Trophoblast cell (in vitro differentiated cells and primary cell): ENCODE measurements around the gene ANKS1B.

ENCODE experiments used
- DNase-seq, 2 donors: peaks; one replicate each; pipeline ENCODE4 v3.0.0-alpha.2; 2016
- H2AFZ ChIP-seq: 2 replicates; pipeline ENCODE4 v1.6.1; 2013; ENCODE audit warnings: low read length, moderate library complexity, mild to moderate bottlenecking; ENCODE audit not compliant: insufficient read depth, poor library complexity
- H2AK5ac ChIP-seq: 2 replicates; pipeline ENCODE4 v1.6.1; 2013; ENCODE audit warnings: mild to moderate bottlenecking, low read length
- H2BK120ac ChIP-seq: 2 replicates; pipeline ENCODE4 v1.6.1; 2013; ENCODE audit warnings: low read length, mild to moderate bottlenecking, moderate library complexity; ENCODE audit not compliant: insufficient read depth, poor library complexity
- H2BK12ac ChIP-seq: 2 replicates; pipeline ENCODE4 v1.6.1; 2013; ENCODE audit warnings: mild to moderate bottlenecking, low read length, moderate library complexity
- H2BK5ac ChIP-seq: 2 replicates; pipeline ENCODE4 v1.6.1; 2013; ENCODE audit warnings: low read length, low read depth, moderate library complexity, mild to moderate bottlenecking; ENCODE audit not compliant: poor library complexity
- H3K14ac ChIP-seq: 2 replicates; pipeline ENCODE4 v1.6.1; 2013; ENCODE audit warnings: mild to moderate bottlenecking, low read length
- H3K18ac ChIP-seq: 2 replicates; pipeline ENCODE4 v1.6.1; 2013; ENCODE audit warnings: mild to moderate bottlenecking, low read length
- H3K23ac ChIP-seq: 2 replicates; pipeline ENCODE4 v1.6.1; 2013; ENCODE audit warnings: low read length
- H3K27ac ChIP-seq: 2 replicates; pipeline ENCODE4 v1.5.1; 2013; ENCODE audit warnings: low read depth, mild to moderate bottlenecking, inconsistent platforms, low read length, moderate library complexity
- H3K27me3 ChIP-seq: 2 replicates; pipeline ENCODE4 v1.6.1; 2013; ENCODE audit warnings: inconsistent platforms, mild to moderate bottlenecking, low read length, moderate library complexity; ENCODE audit not compliant: insufficient read depth
- H3K36me3 ChIP-seq, 2 experiments: 1 replicate in 1 of 2; 2 replicates in 1 of 2; pipeline ENCODE4 v1.6.1; 2013; ENCODE audit warnings: low read length in 2 of 2, mild to moderate bottlenecking in 2 of 2, moderate library complexity in 1 of 2; ENCODE audit not compliant: insufficient read depth in 2 of 2, control insufficient read depth in 1 of 2
- H3K4ac ChIP-seq: 2 replicates; pipeline ENCODE4 v1.6.1; 2013; ENCODE audit warnings: low read depth, mild to moderate bottlenecking, low read length, moderate library complexity
- H3K4me1 ChIP-seq, 2 experiments: 1 replicate in 1 of 2; 2 replicates in 1 of 2; pipeline ENCODE4 v1.6.1; 2013; ENCODE audit warnings: low read length in 2 of 2, mild to moderate bottlenecking in 2 of 2, moderate library complexity in 1 of 2; ENCODE audit not compliant: insufficient read depth in 2 of 2, control insufficient read depth in 1 of 2
- H3K4me2 ChIP-seq: 2 replicates; pipeline ENCODE4 v1.6.1; 2013; ENCODE audit warnings: inconsistent platforms, mild to moderate bottlenecking, low read length, moderate library complexity
- H3K4me3 ChIP-seq: 2 replicates; pipeline ENCODE4 v1.5.1; 2013; ENCODE audit warnings: mild to moderate bottlenecking, low read depth, low read length, inconsistent platforms
- H3K79me1 ChIP-seq: one replicate; pipeline ENCODE4 v1.6.1; 2013; ENCODE audit warnings: low read length
- H3K79me2 ChIP-seq: 2 replicates; pipeline ENCODE4 v1.6.1; 2013; ENCODE audit warnings: low read length, mild to moderate bottlenecking; ENCODE audit not compliant: control insufficient read depth, insufficient read depth, poor library complexity
- H3K9ac ChIP-seq: 2 replicates; pipeline ENCODE4 v1.6.1; 2013; ENCODE audit warnings: mild to moderate bottlenecking, low read length
- H3K9me3 ChIP-seq: 2 replicates; pipeline ENCODE4 v1.6.1; 2013; ENCODE audit warnings: low read depth, mild to moderate bottlenecking, control low read depth, inconsistent platforms, low read length; ENCODE audit not compliant: insufficient read depth
- H4K12ac ChIP-seq: 2 replicates; pipeline ENCODE4 v1.6.1; 2013; ENCODE audit warnings: low read depth, mild to moderate bottlenecking, low read length, moderate library complexity
- H4K8ac ChIP-seq: 2 replicates; pipeline ENCODE4 v1.6.1; 2013; ENCODE audit warnings: low read depth, mild to moderate bottlenecking, low read length, moderate library complexity
- H4K91ac ChIP-seq: one replicate; pipeline ENCODE4 v1.6.1; 2013; ENCODE audit warnings: low read depth, mild to moderate bottlenecking, low read length, moderate library complexity
- WGBS: extraction: QIAGEN DNeasy Blood & Tissue Kit; methylation state at CpG from one replicate; pipeline ENCODE4 v1.1.7; 2013; ENCODE audit warnings: missing lambda C conversion rate; ENCODE audit not compliant: insufficient read length, insufficient coverage; ENCODE audit errors: extremely low coverage; 5-methylcytosine and 5-hydroxymethylcytosine counted together

ANKS1B gene

GRCh38 chr12:99027055-99027393, 957.7 kb downstream of the ANKS1B start:
- no peak overlapping the region for H3K4ac ChIP-seq
- no peak overlapping the region for H4K8ac ChIP-seq
- H3K9ac ChIP-seq: no peak overlapping the region
- no peak overlapping the region for H3K4me3 ChIP-seq
- no peak overlapping the region for H3K4me2 ChIP-seq
- no peak overlapping the region for H2AK5ac ChIP-seq
- no peaks in the 10 kb centered on the region for H3K79me2 ChIP-seq
- H3K23ac ChIP-seq: no peak overlapping the region
- H2BK120ac ChIP-seq: no peak overlapping the region
- H4K91ac ChIP-seq: no peak overlapping the region
- no peak overlapping the region for H3K14ac ChIP-seq
- H3K9me3 ChIP-seq: no peaks in the 10 kb centered on the region
- H3K18ac ChIP-seq: no peak overlapping the region
- H2AFZ ChIP-seq: no peak overlapping the region
- no peak overlapping the region for H2BK12ac ChIP-seq
- WGBS: no CpG with 5 or more reads among the region's 2 CpGs
- no peak for DNase-seq
- no peak overlapping the region for H2BK5ac ChIP-seq
- H3K27me3 ChIP-seq: no peaks in the 10 kb centered on the region
- H4K12ac ChIP-seq: no peak overlapping the region
- H3K27ac ChIP-seq: no peak overlapping the region
- H3K79me1 ChIP-seq: no peaks in the 10 kb centered on the region
- H3K36me3 ChIP-seq: no peaks in the 10 kb centered on the region
- no peaks in the 10 kb centered on the region for H3K4me1 ChIP-seq

GRCh38 chr12:99026332-99027054, 958.2 kb downstream of the ANKS1B start:
- Histone ChIP-seq H3K36me3 (no peaks in the 10 kb centered on the region), H4K8ac (no peak overlapping the region), H3K4me2 (no peak overlapping the region), H2AK5ac (no peak overlapping the region), H3K4me1 (no peaks in the 10 kb centered on the region), H2AFZ (no peak overlapping the region), H4K91ac (no peak overlapping the region), H4K12ac (no peak overlapping the region), H3K27ac (no peak overlapping the region), H3K79me1 (no peaks in the 10 kb centered on the region), H3K9me3 (no peaks in the 10 kb centered on the region), H2BK120ac (no peak overlapping the region), H3K79me2 (no peaks in the 10 kb centered on the region), H3K27me3 (no peaks in the 10 kb centered on the region), H2BK12ac (no peak overlapping the region), H3K14ac (no peak overlapping the region), H2BK5ac (no peak overlapping the region), H3K4me3 (no peak overlapping the region), H3K23ac (no peak overlapping the region), H3K18ac (no peak overlapping the region), H3K9ac (no peak overlapping the region), H3K4ac (no peak overlapping the region)
- no CpG with 5 or more reads among the region's 4 CpGs for WGBS
- DNase-seq: no peak

- no peak overlapping the region for H2AFZ ChIP-seq
- no peak overlapping the region for H4K91ac ChIP-seq
- DNase-seq: no peak
- WGBS: no CpG with 5 or more reads among the region's 4 CpGs
- H2BK120ac ChIP-seq: no peak overlapping the region
- no peak overlapping the region for H4K12ac ChIP-seq
- no peak overlapping the region for H3K18ac ChIP-seq
- no peaks in the 10 kb centered on the region for H3K79me1 ChIP-seq
- no peak overlapping the region for H3K4ac ChIP-seq
- no peaks in the 10 kb centered on the region for H3K9me3 ChIP-seq
- no peak overlapping the region for H3K9ac ChIP-seq
- no peak overlapping the region for H3K4me2 ChIP-seq
- no peak overlapping the region for H3K27ac ChIP-seq
- H4K8ac ChIP-seq: no peak overlapping the region
- no peak overlapping the region for H3K4me3 ChIP-seq
- H3K79me2 ChIP-seq: no peaks in the 10 kb centered on the region
- H3K23ac ChIP-seq: no peak overlapping the region
- no peak overlapping the region for H2BK5ac ChIP-seq
- no peak overlapping the region for H2AK5ac ChIP-seq
- no peaks in the 10 kb centered on the region for H3K27me3 ChIP-seq
- no peak overlapping the region for H3K14ac ChIP-seq
- H3K4me1 ChIP-seq: no peaks in the 10 kb centered on the region
- no peaks in the 10 kb centered on the region for H3K36me3 ChIP-seq
- H2BK12ac ChIP-seq: no peak overlapping the region
Observed at GRCh38 chr12:99024870-99025269, 959.9 kb downstream of the ANKS1B start.

- Histone ChIP-seq H3K4ac (no peak overlapping the region), H2AK5ac (no peak overlapping the region), H4K12ac (no peak overlapping the region), H3K9me3 (no peaks in the 10 kb centered on the region), H2BK120ac (no peak overlapping the region), H2AFZ (no peak overlapping the region), H3K4me3 (no peak overlapping the region), H3K79me2 (no peaks in the 10 kb centered on the region), H3K9ac (no peak overlapping the region), H3K79me1 (no peaks in the 10 kb centered on the region), H3K4me2 (no peak overlapping the region), H3K36me3 (no peaks in the 10 kb centered on the region), H3K27me3 (no peaks in the 10 kb centered on the region), H4K91ac (no peak overlapping the region), H3K18ac (no peak overlapping the region), H3K23ac (no peak overlapping the region), H3K27ac (no peak overlapping the region), H4K8ac (no peak overlapping the region), H2BK5ac (no peak overlapping the region), H3K4me1 (no peaks in the 10 kb centered on the region), H3K14ac (no peak overlapping the region), H2BK12ac (no peak overlapping the region)
- no peak for DNase-seq
Observed at GRCh38 chr12:99024191-99024590, 960.5 kb downstream of the ANKS1B start.
